Gastroesophageal sphincter (tissue), 2 donors: ENCODE data around the gene ZNF600.
"Not testable (repeated sequence)": the region's sequence is repeated elsewhere in the genome, so short reads cannot be mapped to it uniquely, and the experiment has no call there.

Experiments
- EP300 ChIP-seq: sonication (generic); formaldehyde crosslinking; IDR thresholded peaks from one replicate; pipeline ENCODE4 v1.6.1; 2017; ENCODE audit warnings: antibody characterized with exemption, mild to moderate bottlenecking
- POLR2A ChIP-seq, 2 donors: fragments of 450-650 bp; IDR thresholded peaks; one replicate each; pipeline ENCODE4 v1.6.1; 2017; ENCODE audit warnings: antibody characterized with exemption in 2 of 2, mild to moderate bottlenecking in 2 of 2, moderate library complexity in 1 of 2

DNA sequence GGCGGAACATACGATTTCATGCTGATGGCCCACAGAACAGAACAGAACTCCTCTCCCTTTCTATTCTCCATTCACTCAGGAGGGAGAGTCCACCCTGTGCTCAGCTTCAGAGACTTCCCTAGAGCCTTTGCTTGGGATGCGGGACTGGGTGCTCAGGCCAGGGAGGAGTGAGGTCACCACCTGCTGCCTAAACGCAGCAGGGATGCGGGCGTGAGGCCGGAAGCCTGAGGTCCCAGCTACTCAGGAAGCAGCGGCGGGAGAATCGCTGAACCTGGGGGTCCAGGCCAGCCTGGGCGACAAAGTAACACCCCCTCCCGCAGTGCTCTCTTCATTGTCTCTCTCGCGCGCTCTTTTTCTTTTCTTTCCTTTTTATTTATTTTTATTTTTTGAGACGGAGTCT is 60.5 kb downstream of the ZNF600 start:
- TF ChIP-seq POLR2A (IDR thresholded peaks at IDR 0.05); EP300: not testable (repeated sequence)
